Measurements from ENCODE around the gene MAPRE3.

The MAPRE3 gene

DNA sequence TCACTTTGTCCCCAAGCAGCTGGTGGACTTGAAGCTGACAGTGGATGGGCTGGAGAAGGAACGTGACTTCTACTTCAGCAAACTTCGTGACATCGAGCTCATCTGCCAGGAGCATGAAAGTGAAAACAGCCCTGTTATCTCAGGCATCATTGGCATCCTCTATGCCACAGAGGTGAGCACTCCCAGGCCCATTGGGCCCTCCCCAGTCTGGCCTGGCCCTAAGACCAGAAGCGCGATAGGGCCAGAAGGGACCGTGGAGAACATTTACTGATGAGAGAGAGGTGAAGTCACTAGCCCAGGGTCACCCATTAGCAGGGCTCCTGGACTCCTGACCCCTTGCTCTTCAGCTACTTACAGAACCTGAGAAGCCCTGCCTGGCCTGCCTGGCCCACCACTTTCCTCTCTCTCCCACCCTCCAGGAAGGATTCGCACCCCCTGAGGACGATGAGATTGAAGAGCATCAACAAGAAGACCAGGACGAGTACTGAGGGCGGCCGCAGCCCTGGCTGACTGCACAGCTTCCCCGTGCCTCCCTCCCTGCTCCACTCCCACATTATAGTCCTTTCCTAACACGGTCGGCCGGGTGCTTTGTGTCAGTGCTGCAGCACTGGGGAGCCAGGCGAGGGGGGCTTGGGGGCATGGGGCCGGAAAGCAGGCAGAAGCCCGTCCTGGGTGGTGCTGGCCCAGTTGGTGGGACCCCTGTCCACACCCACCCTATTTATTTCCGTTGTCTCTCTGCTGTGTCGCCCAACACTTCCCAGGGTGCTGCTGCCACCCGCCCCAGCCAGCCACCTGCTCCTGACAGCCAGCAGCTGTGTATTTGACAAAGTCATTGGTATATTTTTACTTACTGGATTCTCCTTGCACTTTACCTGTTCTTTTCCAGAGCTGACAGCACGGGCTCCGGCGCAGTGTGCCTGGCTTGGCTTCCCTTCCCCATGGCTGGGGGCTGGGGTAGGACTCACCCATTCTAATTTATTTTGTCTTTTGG lies 55.7 kb downstream of the MAPRE3 start:
- TF ChIP-seq, protein P1, sequence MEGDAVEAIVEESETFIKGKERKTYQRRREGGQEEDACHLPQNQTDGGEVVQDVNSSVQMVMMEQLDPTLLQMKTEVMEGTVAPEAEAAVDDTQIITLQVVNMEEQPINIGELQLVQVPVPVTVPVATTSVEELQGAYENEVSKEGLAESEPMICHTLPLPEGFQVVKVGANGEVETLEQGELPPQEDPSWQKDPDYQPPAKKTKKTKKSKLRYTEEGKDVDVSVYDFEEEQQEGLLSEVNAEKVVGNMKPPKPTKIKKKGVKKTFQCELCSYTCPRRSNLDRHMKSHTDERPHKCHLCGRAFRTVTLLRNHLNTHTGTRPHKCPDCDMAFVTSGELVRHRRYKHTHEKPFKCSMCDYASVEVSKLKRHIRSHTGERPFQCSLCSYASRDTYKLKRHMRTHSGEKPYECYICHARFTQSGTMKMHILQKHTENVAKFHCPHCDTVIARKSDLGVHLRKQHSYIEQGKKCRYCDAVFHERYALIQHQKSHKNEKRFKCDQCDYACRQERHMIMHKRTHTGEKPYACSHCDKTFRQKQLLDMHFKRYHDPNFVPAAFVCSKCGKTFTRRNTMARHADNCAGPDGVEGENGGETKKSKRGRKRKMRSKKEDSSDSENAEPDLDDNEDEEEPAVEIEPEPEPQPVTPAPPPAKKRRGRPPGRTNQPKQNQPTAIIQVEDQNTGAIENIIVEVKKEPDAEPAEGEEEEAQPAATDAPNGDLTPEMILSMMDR (IDR thresholded peaks at IDR 0.05; ENCODE audit: insufficient read depth, missing control alignments): no peak
- DNase-seq (ENCODE audit: insufficient read length, low spot score) (no peak), FAIRE-seq (no peak)

DNA sequence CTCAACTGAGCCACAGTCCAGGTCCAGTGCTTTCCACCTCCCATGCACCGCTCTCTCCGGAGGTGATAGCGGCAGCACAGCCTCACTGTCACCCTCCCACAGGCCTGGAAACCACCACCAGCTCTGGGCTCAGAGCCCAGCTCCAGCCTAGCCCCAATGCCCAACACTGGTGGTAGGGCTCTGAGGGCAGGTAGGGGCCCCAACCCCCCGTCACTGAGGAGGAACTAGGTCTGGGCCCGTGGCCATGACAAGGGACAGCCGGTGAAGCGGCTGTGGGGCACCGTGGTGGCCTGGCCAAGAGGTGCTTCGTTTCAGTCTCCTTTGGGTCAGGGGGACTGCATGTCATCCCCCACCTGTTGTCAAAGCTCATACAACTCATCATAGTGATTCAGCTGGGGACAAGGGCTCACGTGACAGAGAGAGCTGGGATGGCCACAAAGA lies 56.8 kb downstream of the MAPRE3 start:
- TF ChIP-seq, protein P1 (IDR thresholded peaks at IDR 0.05; ENCODE audit: insufficient read depth, missing control alignments): no peak
- DNase-seq (ENCODE audit: insufficient read length, low spot score) (no peak), FAIRE-seq (no peak)

DNA sequence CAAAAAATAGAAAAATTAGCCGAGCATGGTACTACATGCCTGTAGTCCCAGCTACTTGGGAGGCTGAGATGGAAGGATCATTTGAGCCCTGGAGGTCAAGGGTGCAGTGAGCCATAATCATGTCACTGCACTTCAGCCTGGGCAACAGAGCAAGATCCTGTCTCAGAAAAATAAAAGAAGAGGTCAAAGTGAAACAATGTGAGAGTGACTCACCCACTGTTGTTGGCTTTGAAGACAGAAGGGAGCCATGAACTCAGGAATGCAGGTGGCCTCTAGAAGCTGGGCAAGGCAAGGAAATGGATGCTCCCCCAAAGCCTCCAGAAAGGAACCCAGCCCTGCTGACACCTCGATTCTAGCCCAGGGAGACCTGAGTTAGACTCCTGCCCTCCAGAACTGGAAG lies 58.6 kb downstream of the MAPRE3 start:
- TF ChIP-seq, protein P1 (IDR thresholded peaks at IDR 0.05; ENCODE audit: insufficient read depth, missing control alignments): no peak
- FAIRE-seq (no peak), DNase-seq (ENCODE audit: insufficient read length, low spot score) (no peak)

DNA sequence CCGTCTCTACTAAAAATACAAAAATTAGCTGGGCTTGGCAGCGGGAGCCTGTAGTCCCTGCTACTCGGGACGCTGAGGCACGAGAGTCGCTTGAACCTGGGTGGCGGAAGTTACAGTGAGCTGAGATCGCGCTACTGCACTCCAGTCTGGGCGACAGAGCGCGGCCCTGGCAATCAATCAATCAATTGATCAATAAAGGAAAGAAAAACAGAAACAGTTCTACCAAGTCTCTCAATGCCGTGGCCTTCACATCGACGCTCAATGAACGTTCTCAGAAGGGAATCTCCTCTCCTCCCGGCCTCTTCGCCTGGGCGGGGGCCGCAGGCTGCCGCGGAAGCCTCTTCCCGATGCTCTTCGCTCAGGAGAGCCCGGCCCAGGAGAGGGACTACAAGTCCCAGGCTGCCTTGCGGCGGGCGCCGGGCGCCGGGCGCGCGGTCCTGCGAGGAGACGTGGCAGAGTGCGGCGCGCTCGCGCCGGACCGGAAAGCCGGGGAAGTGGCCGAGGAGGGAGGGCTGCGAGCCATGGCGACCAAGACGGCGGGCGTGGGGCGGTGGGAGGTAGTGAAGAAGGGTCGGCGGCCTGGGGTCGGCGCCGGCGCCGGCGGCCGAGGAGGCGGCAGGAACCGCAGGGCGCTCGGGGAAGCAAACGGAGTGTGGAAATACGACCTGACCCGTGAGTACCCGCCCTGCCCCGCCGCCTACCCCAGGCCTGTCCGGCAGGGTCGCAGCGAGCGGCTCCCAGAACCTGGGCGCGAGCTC lies 62.2 kb downstream of the MAPRE3 start, which contains the start of gene TMEM214:
Gene TMEM214, plus strand, starts transcription at position 471 of the 758 bp plus-strand sequence. Its CDS starts 51 bp downstream, at position 522.
- FAIRE-seq (no peak), DNase-seq (ENCODE audit: insufficient read length, low spot score) (peak; percentile 98)
- TF ChIP-seq, protein P1 (IDR thresholded peaks at IDR 0.05; ENCODE audit: insufficient read depth, missing control alignments): no peak

DNA sequence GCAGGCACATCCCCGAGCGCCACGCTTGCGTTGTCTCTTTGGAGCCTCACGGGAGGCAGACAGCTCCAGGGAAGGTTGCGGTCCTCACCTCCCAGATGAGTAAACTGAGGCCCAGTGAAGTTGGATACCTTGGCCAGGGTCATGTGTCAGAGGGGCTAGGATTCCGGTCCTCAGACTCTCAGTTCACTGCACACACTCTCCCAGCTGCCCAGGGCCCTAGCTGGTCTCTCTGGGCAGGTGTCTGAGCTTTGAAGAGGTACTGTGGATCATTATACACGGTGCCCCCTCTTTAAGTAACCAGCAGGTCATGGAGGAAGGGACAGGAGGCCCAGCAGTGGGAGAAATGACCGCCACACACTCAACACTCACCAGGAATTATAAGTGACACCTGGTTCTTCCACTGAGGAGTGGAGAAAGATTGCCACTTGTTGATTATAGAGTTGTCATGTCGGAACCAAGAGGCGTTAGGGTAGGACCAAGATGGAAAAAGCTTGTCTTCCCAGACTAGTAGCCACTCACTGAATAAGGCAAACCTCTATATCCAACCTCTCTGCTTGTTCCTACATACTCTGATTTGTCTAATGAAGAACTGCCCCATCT lies 62.9 kb downstream of the MAPRE3 start:
- TF ChIP-seq, protein P1 (IDR thresholded peaks at IDR 0.05; ENCODE audit: insufficient read depth, missing control alignments): no peak
- no peak for DNase-seq (ENCODE audit: insufficient read length, low spot score)
- no peak for FAIRE-seq

DNA sequence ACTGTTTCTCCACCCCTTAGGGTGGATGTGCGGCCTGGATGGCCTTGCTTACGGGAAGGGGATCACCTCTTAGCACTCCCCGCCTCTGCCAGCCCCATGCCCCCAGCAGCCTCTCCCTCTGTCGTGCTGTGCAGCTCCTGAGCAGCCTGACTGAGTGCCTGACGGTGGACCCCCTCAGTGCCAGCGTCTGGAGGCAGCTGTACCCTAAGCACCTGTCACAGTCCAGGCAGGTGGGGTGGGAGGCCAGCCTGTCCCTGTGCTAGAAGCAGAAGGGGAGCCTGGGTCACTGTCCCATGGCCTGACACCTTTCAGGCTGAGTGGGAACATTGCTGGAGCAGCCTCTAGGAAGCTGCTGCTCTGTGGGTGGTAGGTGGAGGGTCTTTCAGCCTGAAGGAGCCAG lies 67.6 kb downstream of the MAPRE3 start:
- FAIRE-seq: no peak

More for the DNA sequence above, 67.6 kb downstream of the MAPRE3 start:
- TF ChIP-seq, protein P1 (IDR thresholded peaks at IDR 0.05; ENCODE audit: insufficient read depth, missing control alignments): no peak
- DNase-seq (ENCODE audit: insufficient read length, low spot score): no peak

Measured in D721Med (cell line).